Transverse colon (tissue), 4 donors: Measurements from ENCODE around the gene SH2B3.
A peak's percentile ranks its signal among the peaks of the same experiment; 100 is the strongest.

ENCODE experiments used
- CTCF ChIP-seq, 5 experiments: fragments of 200-600 bp in 3 of 5; fragments of 450-650 bp in 2 of 5; sonication (generic) in 3 of 5; IDR thresholded peaks; 1 replicate in 2 of 5; 2 replicates in 3 of 5; pipeline ENCODE4 v1.5.1; 2016 to 2017; ENCODE audit warnings: antibody characterized with exemption in 5 of 5, inconsistent platforms in 3 of 5, mild to moderate bottlenecking in 2 of 5, moderate library complexity in 1 of 5
- EP300 ChIP-seq: sonication (generic); formaldehyde crosslinking; IDR thresholded peaks from one replicate; pipeline ENCODE4 v1.6.1; 2017; ENCODE audit warnings: antibody characterized with exemption, low read depth
- POLR2A ChIP-seq: fragments of 450-650 bp; IDR thresholded peaks from one replicate; pipeline ENCODE4 v1.6.1; 2016; ENCODE audit warnings: antibody characterized with exemption, mild to moderate bottlenecking, moderate library complexity
- POLR2AphosphoS5 ChIP-seq, 3 donors: sonication (generic); formaldehyde crosslinking; IDR thresholded peaks; one replicate each; pipeline ENCODE4 v1.6.1; 2016; ENCODE audit warnings: antibody characterized with exemption in 3 of 3

DNA sequence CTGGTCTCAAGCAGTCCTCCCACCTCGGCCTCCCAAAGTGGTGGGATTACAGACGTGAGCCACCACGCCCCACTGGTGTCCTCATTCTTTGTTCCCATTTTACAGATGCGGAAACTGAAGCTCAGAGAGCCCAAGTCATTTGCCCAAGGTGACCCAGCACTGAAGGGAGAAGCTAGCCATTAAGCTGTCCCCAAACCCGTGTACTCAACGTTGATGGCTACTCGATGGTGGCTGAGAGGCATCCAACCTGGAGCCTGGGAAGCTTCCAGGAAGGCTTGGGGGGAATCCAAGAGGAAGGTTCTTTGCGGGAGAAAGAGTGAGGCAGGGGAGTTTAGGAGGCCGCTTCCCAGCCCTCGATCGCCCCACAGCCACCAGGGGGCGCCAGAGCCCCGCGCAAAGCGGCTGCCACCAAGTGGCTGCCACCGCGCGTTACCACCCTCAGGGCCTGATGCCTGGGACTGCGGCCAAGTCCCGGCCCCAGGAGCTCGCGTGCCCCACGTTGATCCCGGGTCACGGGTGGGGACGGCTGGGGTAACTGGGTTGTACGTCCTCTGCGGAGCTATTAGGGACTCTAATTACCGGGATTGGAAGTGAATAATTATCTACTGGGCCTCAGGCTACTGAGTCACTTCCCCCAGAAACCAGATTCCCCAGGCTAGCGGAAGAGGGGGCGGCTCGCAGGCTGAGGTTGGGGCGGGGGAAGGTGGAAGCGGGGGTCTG is 8.8 kb upstream of the SH2B3 start:
- peak; percentile 98 to 100 (median 99) for TF ChIP-seq CTCF (IDR thresholded peaks at IDR 0.05)
- no peak for TF ChIP-seq POLR2A
- TF ChIP-seq EP300: no peak
- TF ChIP-seq POLR2AphosphoS5 (IDR thresholded peaks at IDR 0.05): peak in 1 of 3 donors; percentile 41
